ENCODE results near the gene COQ5.

DNA sequence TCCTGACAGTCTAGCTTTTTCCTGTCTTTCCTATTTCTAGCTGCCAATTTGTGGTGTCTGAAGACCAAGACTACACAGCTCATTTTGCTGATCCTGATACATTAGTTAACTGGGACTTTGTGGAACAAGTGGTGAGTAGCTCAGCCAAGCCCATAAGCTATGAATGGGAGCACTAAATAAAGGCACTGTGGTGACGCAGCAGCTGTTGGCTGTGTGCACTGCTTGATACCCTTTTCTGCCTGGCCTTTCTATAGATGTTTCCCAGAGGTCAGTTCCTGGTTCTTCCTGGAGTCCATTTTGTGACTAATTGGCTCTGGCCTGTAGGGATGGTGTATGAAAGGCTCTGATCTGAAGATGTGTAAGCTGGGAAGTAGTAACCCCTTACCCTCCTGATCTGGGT is 25.7 kb upstream of the COQ5 start:
- TF ChIP-seq ZEB2 (tag by site-specific recombination; IDR thresholded peaks at IDR 0.05) = no peak
- TF ChIP-seq, protein P1, sequence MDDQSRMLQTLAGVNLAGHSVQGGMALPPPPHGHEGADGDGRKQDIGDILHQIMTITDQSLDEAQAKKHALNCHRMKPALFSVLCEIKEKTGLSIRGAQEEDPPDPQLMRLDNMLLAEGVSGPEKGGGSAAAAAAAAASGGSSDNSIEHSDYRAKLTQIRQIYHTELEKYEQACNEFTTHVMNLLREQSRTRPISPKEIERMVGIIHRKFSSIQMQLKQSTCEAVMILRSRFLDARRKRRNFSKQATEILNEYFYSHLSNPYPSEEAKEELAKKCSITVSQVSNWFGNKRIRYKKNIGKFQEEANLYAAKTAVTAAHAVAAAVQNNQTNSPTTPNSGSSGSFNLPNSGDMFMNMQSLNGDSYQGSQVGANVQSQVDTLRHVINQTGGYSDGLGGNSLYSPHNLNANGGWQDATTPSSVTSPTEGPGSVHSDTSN (CRISPR knock-in tag; IDR thresholded peaks at IDR 0.05) = no peak
